ENCODE data around the gene CPED1.
"Not testable (repeated sequence)": the region's sequence is repeated elsewhere in the genome, so short reads cannot be mapped to it uniquely, and the experiment has no call there.

CPED1 gene

GRCh38 chr7:121313220-121313792 is 324.8 kb downstream of the CPED1 start:
- H3K27ac ChIP-seq = no peak overlapping the region

DNA sequence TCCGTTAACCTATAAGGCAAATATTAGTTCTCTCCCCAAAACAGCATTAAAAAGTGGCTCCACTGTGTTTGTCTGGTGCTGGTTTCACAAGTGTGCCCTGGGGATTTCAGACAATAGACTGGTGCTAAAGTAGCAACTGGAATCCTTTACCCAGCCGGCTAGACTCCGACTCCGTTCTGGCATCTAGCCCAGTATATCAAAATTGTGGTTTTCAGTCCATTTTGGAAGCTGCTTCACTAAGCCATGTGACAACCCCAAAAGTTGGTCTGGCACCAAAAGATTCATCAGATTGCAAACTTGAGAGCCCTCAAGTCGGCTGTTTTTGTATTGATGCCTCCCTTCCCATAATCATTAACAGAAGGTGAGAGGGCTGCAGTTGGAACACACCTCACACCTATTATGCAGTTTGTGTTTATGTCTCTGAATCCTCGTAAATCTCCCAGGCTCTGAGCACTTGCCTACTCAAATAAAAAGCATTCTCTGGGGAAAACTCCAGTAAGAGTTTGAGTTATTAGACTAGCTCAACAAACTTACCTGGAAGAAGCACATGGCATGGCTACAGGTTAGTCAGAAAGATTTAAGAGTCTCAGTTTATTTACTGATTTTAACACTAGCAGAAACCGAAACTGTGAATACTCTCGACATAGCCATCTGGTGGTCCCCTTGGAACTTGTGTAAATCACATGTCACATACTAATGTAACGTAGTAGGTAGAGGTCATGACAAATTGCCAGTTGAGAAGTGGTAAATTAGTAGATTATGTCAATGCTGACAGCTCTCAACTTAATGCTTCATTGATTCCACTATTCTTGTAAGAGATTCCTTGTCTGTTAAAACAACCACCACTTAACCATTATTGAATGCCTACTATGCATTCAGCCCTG is 325.5 kb downstream of the CPED1 start:
- no peak overlapping the region for H3K27ac ChIP-seq
- TF ChIP-seq, protein P1, sequence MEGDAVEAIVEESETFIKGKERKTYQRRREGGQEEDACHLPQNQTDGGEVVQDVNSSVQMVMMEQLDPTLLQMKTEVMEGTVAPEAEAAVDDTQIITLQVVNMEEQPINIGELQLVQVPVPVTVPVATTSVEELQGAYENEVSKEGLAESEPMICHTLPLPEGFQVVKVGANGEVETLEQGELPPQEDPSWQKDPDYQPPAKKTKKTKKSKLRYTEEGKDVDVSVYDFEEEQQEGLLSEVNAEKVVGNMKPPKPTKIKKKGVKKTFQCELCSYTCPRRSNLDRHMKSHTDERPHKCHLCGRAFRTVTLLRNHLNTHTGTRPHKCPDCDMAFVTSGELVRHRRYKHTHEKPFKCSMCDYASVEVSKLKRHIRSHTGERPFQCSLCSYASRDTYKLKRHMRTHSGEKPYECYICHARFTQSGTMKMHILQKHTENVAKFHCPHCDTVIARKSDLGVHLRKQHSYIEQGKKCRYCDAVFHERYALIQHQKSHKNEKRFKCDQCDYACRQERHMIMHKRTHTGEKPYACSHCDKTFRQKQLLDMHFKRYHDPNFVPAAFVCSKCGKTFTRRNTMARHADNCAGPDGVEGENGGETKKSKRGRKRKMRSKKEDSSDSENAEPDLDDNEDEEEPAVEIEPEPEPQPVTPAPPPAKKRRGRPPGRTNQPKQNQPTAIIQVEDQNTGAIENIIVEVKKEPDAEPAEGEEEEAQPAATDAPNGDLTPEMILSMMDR (IDR thresholded peaks at IDR 0.05) = no peak
- no peak for TF ChIP-seq ZFX (IDR thresholded peaks at IDR 0.05; ENCODE audit: borderline replicate concordance)

More at GRCh38 chr7:121313220-121313792, 324.8 kb downstream of the CPED1 start:
- TF ChIP-seq ZFX (IDR thresholded peaks at IDR 0.05; ENCODE audit: borderline replicate concordance) = no peak
- TF ChIP-seq, protein P1 (IDR thresholded peaks at IDR 0.05) = no peak

- not testable (repeated sequence) for H3K27ac ChIP-seq
These were observed 326.7 kb downstream of the CPED1 start for GRCh38 chr7:121315170-121315569.

DNA sequence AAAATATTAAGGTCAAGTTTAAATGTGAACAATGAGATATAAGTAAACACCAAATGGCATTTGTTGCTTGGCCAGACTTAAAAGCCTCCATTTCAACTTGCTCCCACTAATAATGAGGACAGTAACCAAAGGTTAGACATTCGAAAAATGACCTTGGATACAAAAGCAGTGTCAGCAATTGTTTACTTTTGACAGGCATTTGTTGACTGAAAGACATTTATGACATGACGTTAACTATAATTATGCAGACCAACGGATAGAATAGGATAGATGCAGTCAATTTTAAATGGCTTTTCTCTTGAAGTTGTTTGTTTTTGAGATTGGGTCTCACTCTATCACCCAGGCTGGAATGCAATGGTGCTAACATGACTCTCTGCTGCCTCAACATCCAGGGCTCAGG is 333.9 kb downstream of the CPED1 start:
- no peak overlapping the region for H3K27ac ChIP-seq

GRCh38 chr7:121323515-121324302 is 335.2 kb downstream of the CPED1 start:
- no peak overlapping the region for H3K27ac ChIP-seq
- TF ChIP-seq ZFX (IDR thresholded peaks at IDR 0.05; ENCODE audit: borderline replicate concordance) = no peak
- TF ChIP-seq, protein P1 (IDR thresholded peaks at IDR 0.05) = no peak

More for the DNA sequence above, 333.9 kb downstream of the CPED1 start:
- TF ChIP-seq ZFX (IDR thresholded peaks at IDR 0.05; ENCODE audit: borderline replicate concordance) = no peak
- TF ChIP-seq, protein P1 (IDR thresholded peaks at IDR 0.05) = no peak

DNA sequence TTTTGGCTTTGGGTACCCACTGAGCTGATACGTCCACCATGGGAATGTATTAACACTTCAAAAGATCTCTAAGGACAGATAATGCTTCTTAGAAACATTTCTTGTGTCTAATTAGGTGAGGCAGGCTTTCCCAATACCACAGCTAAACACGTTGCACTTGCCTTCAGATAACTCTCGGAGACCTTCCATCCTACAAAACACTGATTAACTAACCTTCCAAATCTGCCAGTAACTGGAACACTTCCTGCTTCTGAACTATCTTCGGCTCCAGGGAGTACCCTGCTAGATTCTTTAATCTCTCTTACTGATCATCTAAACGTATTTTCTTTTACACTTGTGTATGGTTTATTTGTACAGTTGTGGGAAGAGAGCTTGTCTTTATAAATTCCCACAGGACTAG is 339.2 kb downstream of the CPED1 start:
- TF ChIP-seq ZFX (IDR thresholded peaks at IDR 0.05; ENCODE audit: borderline replicate concordance) = no peak
- TF ChIP-seq, protein P1 (IDR thresholded peaks at IDR 0.05) = no peak
- no peak overlapping the region for H3K27ac ChIP-seq

DNA sequence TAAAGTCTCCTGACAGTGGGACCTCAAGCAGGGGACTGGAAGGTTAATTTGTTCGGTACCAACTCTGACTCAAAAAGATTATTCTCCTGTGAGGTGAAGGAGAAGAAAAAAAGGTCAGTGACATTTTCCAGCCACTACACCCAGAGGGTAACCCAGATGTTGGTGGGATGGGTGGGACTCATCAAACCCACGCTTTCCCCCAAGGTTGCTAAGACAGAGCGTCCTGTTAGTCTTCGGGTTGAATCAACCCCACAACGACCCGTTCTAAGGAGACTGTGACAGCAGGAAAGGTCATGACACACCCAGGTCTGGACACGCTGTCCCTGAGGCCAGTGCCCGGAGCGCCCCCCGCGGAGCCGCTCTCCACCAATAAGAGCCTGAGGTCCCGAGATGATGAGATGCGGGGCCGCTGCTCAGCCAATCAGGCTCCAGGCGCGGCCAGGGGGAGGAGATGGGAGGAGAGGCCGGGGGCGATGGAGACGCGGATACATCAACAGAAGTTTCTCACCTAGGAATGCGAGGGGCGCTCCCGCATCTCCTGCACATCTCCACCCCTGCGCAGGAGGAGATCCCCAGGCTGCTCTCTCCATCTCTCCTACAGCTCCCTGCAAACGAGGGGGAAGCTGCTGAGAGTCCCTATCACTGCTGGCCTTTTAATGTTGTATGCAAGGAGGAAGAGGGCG is 340.1 kb downstream of the CPED1 start, which contains the start of gene WNT16:
TSS of gene WNT16 (plus strand) at position 493 of the 683 bp plus-strand sequence. CDS start 293 bp downstream, outside the sequence.
- no peak for TF ChIP-seq ZFX (IDR thresholded peaks at IDR 0.05; ENCODE audit: borderline replicate concordance)
- TF ChIP-seq, protein P1 (IDR thresholded peaks at IDR 0.05) = no peak
- no peak within 1 kb of the TSS for H3K27ac ChIP-seq

Data from 22Rv1 (cell line).